DOHH2 (cell line): Measurements from ENCODE around the gene GDF7.

ENCODE experiments used
- H3F3A ChIP-seq: fragments of 200-600 bp; sonication (generic), shearing (Covaris generic); 2 replicates; pipeline ENCODE4 v1.6.0; 2016; ENCODE audit warnings: antibody characterized with exemption, mild to moderate bottlenecking; ENCODE audit not compliant: control insufficient read depth, insufficient read depth
- H3K27ac ChIP-seq: fragments of 200-600 bp; sonication (generic); 2 replicates; pipeline ENCODE4 v1.5.1; 2014; ENCODE audit warnings: low read depth, mild to moderate bottlenecking, low read length, moderate library complexity
- H3K27me3 ChIP-seq: fragments of 200-600 bp; sonication (generic); 2 replicates; pipeline ENCODE4 v1.6.1; 2014; ENCODE audit warnings: mild to moderate bottlenecking, low read length, mixed read lengths; ENCODE audit not compliant: control insufficient read depth
- H3K36me3 ChIP-seq: fragments of 200-600 bp; sonication (generic); 2 replicates; pipeline ENCODE4 v1.6.1; 2014; ENCODE audit warnings: mild to moderate bottlenecking, low read length, moderate library complexity, mixed read lengths; ENCODE audit not compliant: control insufficient read depth
- H3K4me1 ChIP-seq: fragments of 200-600 bp; sonication (generic); 2 replicates; pipeline ENCODE4 v1.6.1; 2014; ENCODE audit warnings: mild to moderate bottlenecking, low read length, mixed read lengths; ENCODE audit not compliant: control insufficient read depth
- H3K4me2 ChIP-seq: fragments of 200-600 bp; sonication (generic); 2 replicates; pipeline ENCODE4 v1.6.0; 2014; ENCODE audit warnings: mild to moderate bottlenecking, low read length, moderate library complexity
- H3K4me3 ChIP-seq: fragments of 200-600 bp; sonication (generic); 2 replicates; pipeline ENCODE4 v1.5.1; 2014; ENCODE audit warnings: mild to moderate bottlenecking, low read length, mixed read lengths
- H3K79me2 ChIP-seq: fragments of 200-600 bp; sonication (generic); 2 replicates; pipeline ENCODE4 v1.6.1; 2014; ENCODE audit warnings: mild to moderate bottlenecking, low read length, mixed read lengths; ENCODE audit not compliant: control insufficient read depth
- H3K9me2 ChIP-seq: fragments of 200-600 bp; sonication (generic); replicated peaks from 2 replicates; pipeline ENCODE4 v1.6.1; 2014; ENCODE audit warnings: mild to moderate bottlenecking, low read length, mixed read lengths; ENCODE audit not compliant: control insufficient read depth
- H3K9me3 ChIP-seq: fragments of 200-600 bp; sonication (generic); 2 replicates; pipeline ENCODE4 v1.6.1; 2014; ENCODE audit warnings: antibody characterized with exemption, low read length, mixed read lengths; ENCODE audit not compliant: control insufficient read depth, insufficient read depth
- H4K20me1 ChIP-seq: fragments of 200-600 bp; sonication (generic); 2 replicates; pipeline ENCODE4 v1.6.0; 2014; ENCODE audit warnings: low read depth, mild to moderate bottlenecking, antibody characterized with exemption, low read length, moderate library complexity; ENCODE audit not compliant: control insufficient read depth, insufficient read depth
- EZH2phosphoT487 ChIP-seq: fragments of 200-600 bp; sonication (generic); IDR thresholded peaks from 2 replicates; pipeline ENCODE4 v1.6.1; 2017; ENCODE audit warnings: borderline replicate concordance, mild to moderate bottlenecking, antibody characterized with exemption, low read length, moderate library complexity, mixed read lengths
- TF ChIP-seq, protein P1 (sequence below): fragments of 200-600 bp; sonication (generic); IDR thresholded peaks from one replicate; pipeline ENCODE4 v1.5.1; 2014; ENCODE audit warnings: antibody characterized with exemption, mild to moderate bottlenecking, low read depth, low read length; ENCODE audit not compliant: poor library complexity, severe bottlenecking

Gene GDF7

GRCh38 chr2:20633794-20634506 is 33.0 kb upstream of the GDF7 start:
- Histone ChIP-seq H3K4me1 (peaks cover 23% of the 10 kb centered on the region), H3K4me3 (no peak overlapping the region), H3F3A (no peaks in the 10 kb centered on the region), H4K20me1 (0 out of 2 replicates have a peak, but pooled peaks cover 3% of the 10 kb centered on the region), H3K9me3 (no peaks in the 10 kb centered on the region), H3K4me2 (no peak overlapping the region), H3K9me2 (no peaks in the 10 kb centered on the region), H3K79me2 (no peaks in the 10 kb centered on the region), H3K36me3 (no peaks in the 10 kb centered on the region), H3K27ac (no peak overlapping the region), H3K27me3 (no peaks in the 10 kb centered on the region)
- TF ChIP-seq, protein P1, sequence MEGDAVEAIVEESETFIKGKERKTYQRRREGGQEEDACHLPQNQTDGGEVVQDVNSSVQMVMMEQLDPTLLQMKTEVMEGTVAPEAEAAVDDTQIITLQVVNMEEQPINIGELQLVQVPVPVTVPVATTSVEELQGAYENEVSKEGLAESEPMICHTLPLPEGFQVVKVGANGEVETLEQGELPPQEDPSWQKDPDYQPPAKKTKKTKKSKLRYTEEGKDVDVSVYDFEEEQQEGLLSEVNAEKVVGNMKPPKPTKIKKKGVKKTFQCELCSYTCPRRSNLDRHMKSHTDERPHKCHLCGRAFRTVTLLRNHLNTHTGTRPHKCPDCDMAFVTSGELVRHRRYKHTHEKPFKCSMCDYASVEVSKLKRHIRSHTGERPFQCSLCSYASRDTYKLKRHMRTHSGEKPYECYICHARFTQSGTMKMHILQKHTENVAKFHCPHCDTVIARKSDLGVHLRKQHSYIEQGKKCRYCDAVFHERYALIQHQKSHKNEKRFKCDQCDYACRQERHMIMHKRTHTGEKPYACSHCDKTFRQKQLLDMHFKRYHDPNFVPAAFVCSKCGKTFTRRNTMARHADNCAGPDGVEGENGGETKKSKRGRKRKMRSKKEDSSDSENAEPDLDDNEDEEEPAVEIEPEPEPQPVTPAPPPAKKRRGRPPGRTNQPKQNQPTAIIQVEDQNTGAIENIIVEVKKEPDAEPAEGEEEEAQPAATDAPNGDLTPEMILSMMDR, result no peak
- TF ChIP-seq EZH2phosphoT487, result no peak

DNA sequence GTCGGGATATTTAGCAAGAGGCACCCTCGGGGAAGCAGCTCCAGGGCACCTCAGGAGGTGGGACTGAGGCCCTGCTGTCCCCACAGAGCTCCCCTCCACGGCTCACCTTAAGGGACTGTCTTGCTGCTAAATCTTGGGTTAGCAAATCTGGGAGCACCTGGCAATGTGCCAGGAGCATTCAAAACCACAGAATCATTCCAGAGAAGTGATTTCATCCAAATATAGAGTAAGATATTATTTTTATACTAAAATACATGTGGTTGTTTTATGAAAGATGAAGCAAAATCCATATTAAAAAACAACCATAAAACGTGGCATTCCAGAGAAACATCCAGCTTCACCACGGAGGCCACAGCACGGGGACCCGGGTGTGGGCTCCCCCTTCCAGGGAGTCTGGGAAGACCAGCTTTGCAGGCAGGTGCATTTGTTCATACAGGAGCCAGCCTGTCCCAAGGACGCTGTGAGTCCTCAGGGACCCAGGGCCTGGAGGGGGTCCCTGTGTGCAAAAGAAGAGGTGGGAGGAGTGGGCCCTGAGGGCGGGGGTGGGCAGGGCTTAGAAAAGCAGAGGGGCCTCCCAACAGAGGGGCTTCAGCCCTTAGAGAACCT is 32.3 kb upstream of the GDF7 start:
- no peaks in the 10 kb centered on the region for H3K36me3 ChIP-seq
- H3K4me1 ChIP-seq, result peaks cover 23% of the 10 kb centered on the region
- H4K20me1 ChIP-seq, result 0 out of 2 replicates have a peak, but pooled peaks cover 3% of the 10 kb centered on the region
- H3K27ac ChIP-seq, result no peak overlapping the region
- no peaks in the 10 kb centered on the region for H3K27me3 ChIP-seq
- no peaks in the 10 kb centered on the region for H3K79me2 ChIP-seq
- H3K9me2 ChIP-seq, result no peaks in the 10 kb centered on the region
- no peaks in the 10 kb centered on the region for H3K9me3 ChIP-seq
- no peak overlapping the region for H3K4me2 ChIP-seq
- TF ChIP-seq EZH2phosphoT487, result no peak
- TF ChIP-seq, protein P1, result no peak
- no peak overlapping the region for H3K4me3 ChIP-seq
- H3F3A ChIP-seq, result no peaks in the 10 kb centered on the region

DNA sequence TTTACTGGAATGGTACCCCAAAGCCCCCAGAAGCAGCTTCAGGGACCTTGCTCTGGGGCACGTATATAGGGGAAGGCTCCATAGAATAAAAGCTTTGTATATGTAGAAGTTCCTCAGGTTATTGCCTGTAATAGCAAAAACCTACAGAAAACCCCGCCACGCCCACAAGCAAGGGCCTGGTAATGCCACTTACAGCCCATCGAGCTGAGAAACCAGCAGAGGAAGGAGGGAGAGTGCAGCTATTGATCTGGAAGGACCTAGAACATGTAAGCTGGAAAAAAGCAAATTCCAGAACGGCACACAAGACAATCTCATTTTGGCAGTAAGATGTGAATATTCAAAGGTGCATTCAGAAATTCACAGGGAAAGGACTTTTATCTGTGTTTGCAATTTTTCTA is 31.8 kb upstream of the GDF7 start:
- no peaks in the 10 kb centered on the region for H3K9me2 ChIP-seq

More for the DNA sequence above, 31.8 kb upstream of the GDF7 start:
- Histone ChIP-seq H3K27ac (no peak overlapping the region), H3K79me2 (no peaks in the 10 kb centered on the region), H3K27me3 (no peaks in the 10 kb centered on the region), H3F3A (no peaks in the 10 kb centered on the region), H3K4me3 (no peak overlapping the region), H4K20me1 (0 out of 2 replicates have a peak, but pooled peaks cover 3% of the 10 kb centered on the region), H3K4me1 (peaks cover 23% of the 10 kb centered on the region), H3K9me3 (no peaks in the 10 kb centered on the region), H3K4me2 (no peak overlapping the region), H3K36me3 (no peaks in the 10 kb centered on the region)
- TF ChIP-seq EZH2phosphoT487, result no peak
- TF ChIP-seq, protein P1, result no peak
